HL-60 (cell line): ENCODE data around the gene MS4A10.

Experiments used
- DNase-seq, 2 experiments: peaks; one replicate each; pipeline ENCODE4 v3.0.0-alpha.2; 2010 to 2020; ENCODE audit warnings: low read depth in 1 of 2, low spot score in 1 of 2
- H3K27ac ChIP-seq: fragments of 250-450 bp; sonication (Bioruptor Pico); replicated peaks from 2 replicates; pipeline ENCODE4 v1.5.1; 2020; ENCODE audit warnings: mild to moderate bottlenecking, moderate library complexity
- H3K27me3 ChIP-seq: fragments of 250-450 bp; sonication (Bioruptor Pico); 2 replicates; pipeline ENCODE4 v1.5.1; 2021; ENCODE audit warnings: mild to moderate bottlenecking, moderate library complexity; ENCODE audit not compliant: insufficient read depth, poor library complexity, severe bottlenecking
- H3K4me3 ChIP-seq: replicated peaks from 2 replicates; pipeline ENCODE4 v1.5.1; 2011; ENCODE audit warnings: mild to moderate bottlenecking, control low read depth, low read length; ENCODE audit not compliant: insufficient read depth
- GABPA ChIP-seq: IDR thresholded peaks from 2 replicates; pipeline ENCODE4 v1.6.1; 2012; ENCODE audit warnings: low read depth
- POLR2AphosphoS5 ChIP-seq: IDR thresholded peaks from 2 replicates; pipeline ENCODE4 v1.6.1; 2012; ENCODE audit warnings: low read depth
- SPI1 ChIP-seq: IDR thresholded peaks from 2 replicates; pipeline ENCODE4 v1.6.1; 2012; ENCODE audit warnings: low read depth, mild to moderate bottlenecking, borderline replicate concordance
- TF ChIP-seq, protein P1 (sequence below): IDR thresholded peaks from one replicate; pipeline ENCODE4 v1.5.1; 2011; ENCODE audit warnings: low read length, control low read depth, inconsistent platforms; ENCODE audit not compliant: insufficient read depth
- TF ChIP-seq, protein P2 (sequence below): IDR thresholded peaks from 2 replicates; pipeline ENCODE4 v1.6.1; 2012; ENCODE audit warnings: low read depth; ENCODE audit not compliant: insufficient replicate concordance

MS4A10 gene

DNA sequence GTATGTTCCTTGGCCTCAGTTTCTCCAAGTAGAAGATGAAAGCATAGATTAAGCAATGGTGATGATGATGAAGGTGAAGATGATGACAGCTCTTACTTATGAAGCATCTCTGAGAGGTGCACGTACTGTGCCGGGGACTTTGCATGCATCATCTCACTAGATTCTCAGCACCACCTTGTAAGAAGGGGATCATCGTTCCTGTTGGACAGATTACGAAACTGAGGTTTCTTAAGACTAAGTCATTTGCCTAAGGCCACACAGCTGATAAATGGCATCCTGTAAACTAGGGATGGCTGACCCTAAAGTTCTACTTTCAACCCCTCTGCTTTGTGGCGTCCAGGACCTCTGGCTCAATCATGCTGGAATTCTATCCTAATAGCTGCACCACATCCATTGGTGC, 19.8 kb upstream of the MS4A10 start:
- H3K27me3 ChIP-seq: no peaks in the 10 kb centered on the region

GRCh38 chr11:60766547-60766946, 18.6 kb upstream of the MS4A10 start:
- TF ChIP-seq POLR2AphosphoS5: no peak
- TF ChIP-seq, protein P1, sequence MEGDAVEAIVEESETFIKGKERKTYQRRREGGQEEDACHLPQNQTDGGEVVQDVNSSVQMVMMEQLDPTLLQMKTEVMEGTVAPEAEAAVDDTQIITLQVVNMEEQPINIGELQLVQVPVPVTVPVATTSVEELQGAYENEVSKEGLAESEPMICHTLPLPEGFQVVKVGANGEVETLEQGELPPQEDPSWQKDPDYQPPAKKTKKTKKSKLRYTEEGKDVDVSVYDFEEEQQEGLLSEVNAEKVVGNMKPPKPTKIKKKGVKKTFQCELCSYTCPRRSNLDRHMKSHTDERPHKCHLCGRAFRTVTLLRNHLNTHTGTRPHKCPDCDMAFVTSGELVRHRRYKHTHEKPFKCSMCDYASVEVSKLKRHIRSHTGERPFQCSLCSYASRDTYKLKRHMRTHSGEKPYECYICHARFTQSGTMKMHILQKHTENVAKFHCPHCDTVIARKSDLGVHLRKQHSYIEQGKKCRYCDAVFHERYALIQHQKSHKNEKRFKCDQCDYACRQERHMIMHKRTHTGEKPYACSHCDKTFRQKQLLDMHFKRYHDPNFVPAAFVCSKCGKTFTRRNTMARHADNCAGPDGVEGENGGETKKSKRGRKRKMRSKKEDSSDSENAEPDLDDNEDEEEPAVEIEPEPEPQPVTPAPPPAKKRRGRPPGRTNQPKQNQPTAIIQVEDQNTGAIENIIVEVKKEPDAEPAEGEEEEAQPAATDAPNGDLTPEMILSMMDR: no peak
- no peak overlapping the region for H3K27ac ChIP-seq
- no peak overlapping the region for H3K4me3 ChIP-seq
- DNase-seq: no peak
- H3K27me3 ChIP-seq: no peaks in the 10 kb centered on the region

More for the DNA sequence above, 19.8 kb upstream of the MS4A10 start:
- no peak overlapping the region for H3K27ac ChIP-seq
- H3K4me3 ChIP-seq: no peak overlapping the region
- TF ChIP-seq POLR2AphosphoS5 (no peak), GABPA (no peak), SPI1 (no peak)
- TF ChIP-seq, protein P1: no peak
- TF ChIP-seq, protein P2, sequence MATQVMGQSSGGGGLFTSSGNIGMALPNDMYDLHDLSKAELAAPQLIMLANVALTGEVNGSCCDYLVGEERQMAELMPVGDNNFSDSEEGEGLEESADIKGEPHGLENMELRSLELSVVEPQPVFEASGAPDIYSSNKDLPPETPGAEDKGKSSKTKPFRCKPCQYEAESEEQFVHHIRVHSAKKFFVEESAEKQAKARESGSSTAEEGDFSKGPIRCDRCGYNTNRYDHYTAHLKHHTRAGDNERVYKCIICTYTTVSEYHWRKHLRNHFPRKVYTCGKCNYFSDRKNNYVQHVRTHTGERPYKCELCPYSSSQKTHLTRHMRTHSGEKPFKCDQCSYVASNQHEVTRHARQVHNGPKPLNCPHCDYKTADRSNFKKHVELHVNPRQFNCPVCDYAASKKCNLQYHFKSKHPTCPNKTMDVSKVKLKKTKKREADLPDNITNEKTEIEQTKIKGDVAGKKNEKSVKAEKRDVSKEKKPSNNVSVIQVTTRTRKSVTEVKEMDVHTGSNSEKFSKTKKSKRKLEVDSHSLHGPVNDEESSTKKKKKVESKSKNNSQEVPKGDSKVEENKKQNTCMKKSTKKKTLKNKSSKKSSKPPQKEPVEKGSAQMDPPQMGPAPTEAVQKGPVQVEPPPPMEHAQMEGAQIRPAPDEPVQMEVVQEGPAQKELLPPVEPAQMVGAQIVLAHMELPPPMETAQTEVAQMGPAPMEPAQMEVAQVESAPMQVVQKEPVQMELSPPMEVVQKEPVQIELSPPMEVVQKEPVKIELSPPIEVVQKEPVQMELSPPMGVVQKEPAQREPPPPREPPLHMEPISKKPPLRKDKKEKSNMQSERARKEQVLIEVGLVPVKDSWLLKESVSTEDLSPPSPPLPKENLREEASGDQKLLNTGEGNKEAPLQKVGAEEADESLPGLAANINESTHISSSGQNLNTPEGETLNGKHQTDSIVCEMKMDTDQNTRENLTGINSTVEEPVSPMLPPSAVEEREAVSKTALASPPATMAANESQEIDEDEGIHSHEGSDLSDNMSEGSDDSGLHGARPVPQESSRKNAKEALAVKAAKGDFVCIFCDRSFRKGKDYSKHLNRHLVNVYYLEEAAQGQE: no peak
- DNase-seq: no peak

GRCh38 chr11:60767388-60767811, 17.7 kb upstream of the MS4A10 start:
- Histone ChIP-seq H3K27ac (no peak overlapping the region), H3K4me3 (no peak overlapping the region), H3K27me3 (no peaks in the 10 kb centered on the region)
- TF ChIP-seq SPI1 (no peak), POLR2AphosphoS5 (no peak), GABPA (no peak)
- TF ChIP-seq, protein P2: no peak
- TF ChIP-seq, protein P1: no peak
- no peak for DNase-seq

- H3K27ac ChIP-seq: no peak overlapping the region
- H3K27me3 ChIP-seq: no peaks in the 10 kb centered on the region
- no peak overlapping the region for H3K4me3 ChIP-seq
- DNase-seq: no peak
- TF ChIP-seq POLR2AphosphoS5 (no peak), GABPA (no peak), SPI1 (no peak)
- TF ChIP-seq, protein P2: no peak
- TF ChIP-seq, protein P1: no peak
Measured at GRCh38 chr11:60768202-60768601, 16.9 kb upstream of the MS4A10 start.
